Stimulated activated CD4-positive, alpha-beta T cell treated with anti-CD3 and anti-CD28 coated beads, Interleukin-15, amount 100 ng/mL, for 1 hour (primary cell): Measurements from ENCODE around the gene COL1A2.

ENCODE experiments used
- DNase-seq, 2 donors: peaks; one replicate each; pipeline ENCODE4 v3.0.0-alpha.2; 2020; ENCODE audit warnings: low read depth in 1 of 2, low spot score in 1 of 2

COL1A2 gene

DNA sequence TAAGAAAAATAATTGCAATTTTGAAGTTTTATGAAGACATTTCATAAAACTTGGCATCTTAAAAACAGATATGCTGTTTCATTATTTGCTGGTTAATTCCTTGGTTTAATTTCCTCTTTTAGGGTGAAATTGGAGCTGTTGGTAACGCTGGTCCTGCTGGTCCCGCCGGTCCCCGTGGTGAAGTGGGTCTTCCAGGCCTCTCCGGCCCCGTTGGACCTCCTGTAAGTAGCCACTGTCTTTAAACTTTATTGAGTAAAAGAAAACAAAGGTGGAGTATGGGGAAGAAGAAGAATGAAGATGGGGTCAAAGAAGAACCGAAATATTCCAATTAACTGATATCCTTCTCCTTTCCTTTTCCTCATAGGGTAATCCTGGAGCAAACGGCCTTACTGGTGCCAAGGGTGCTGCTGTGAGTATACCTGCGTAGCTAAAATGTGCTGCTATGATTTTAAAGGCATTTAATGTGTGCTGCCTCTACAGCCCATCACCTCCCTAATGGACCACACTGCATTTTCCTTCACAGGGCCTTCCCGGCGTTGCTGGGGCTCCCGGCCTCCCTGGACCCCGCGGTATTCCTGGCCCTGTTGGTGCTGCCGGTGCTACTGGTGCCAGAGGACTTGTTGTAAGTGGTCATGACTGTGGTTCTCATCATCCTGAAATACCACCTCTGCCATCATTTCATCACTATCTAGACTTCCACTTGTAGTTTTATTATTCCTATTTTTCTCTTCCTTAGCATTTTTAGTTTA, 14.7 kb downstream of the COL1A2 start:
- no peak for DNase-seq

DNA sequence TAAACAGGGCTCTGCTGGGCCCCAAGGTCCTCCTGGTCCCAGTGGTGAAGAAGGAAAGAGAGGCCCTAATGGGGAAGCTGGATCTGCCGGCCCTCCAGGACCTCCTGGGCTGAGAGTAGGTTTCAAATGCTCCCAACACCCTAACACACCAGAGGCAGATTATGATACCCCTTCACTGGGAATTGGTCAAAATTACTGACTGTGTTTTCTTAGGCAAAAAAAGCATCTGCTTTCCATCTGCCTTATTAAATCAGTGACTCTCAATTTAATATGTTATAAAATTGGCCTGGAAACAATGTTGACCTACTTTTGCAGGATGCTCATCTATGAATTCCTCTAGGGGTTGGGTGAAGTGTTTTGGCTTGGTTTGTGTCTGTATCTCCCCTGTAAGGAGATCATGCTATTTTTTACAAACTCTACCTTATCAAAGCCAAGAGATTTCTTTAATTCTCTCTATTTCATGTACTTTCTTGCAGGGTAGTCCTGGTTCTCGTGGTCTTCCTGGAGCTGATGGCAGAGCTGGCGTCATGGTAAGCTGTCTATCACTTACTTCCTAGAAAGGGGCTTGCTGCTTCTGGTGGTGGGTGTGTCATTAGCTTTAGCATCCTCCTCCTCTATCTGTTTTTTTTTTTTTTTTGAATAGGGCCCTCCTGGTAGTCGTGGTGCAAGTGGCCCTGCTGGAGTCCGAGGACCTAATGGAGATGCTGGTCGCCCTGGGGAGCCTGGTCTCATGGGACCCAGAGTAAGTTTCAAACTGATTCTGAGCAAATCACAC, 15.9 kb downstream of the COL1A2 start:
- DNase-seq = no peak

DNA sequence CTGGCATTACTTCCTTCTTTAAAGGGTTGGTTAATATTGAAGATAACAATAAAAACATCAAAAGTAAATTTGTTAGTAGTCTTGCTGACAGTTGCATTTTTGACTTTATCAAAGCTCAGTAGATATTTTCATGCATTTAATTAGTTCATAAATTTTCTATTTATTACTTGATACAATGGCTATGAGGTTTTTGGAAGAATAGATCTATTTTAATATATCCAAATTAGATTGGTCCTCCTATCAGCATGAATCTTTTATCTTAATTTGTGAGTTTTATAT, 16.4 kb downstream of the COL1A2 start:
- no peak for DNase-seq

DNA sequence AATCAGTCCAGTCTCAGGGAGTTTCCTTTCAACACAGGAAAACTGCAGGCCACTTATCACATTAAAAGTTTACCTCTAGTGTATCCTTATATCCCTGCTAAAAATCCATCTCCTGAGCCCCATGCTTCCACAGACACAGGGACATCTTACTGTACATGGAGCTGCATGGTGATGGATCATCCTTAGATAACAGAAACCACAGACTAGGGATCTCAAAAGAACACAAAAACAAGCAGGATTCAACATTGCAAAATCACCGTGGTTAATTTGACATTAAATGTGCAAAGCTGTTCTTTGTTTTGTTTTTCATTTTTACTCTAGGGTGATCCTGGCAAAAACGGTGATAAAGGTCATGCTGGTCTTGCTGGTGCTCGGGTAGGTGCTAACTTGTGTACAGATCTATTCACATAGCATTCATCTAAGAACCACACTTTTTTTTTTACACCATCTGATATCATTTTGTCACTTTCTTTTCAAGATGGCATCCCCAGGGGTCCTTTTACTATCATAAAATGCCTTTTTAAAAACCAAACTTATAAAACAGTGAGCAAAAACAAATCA, 18.1 kb downstream of the COL1A2 start:
- DNase-seq = no peak

DNA sequence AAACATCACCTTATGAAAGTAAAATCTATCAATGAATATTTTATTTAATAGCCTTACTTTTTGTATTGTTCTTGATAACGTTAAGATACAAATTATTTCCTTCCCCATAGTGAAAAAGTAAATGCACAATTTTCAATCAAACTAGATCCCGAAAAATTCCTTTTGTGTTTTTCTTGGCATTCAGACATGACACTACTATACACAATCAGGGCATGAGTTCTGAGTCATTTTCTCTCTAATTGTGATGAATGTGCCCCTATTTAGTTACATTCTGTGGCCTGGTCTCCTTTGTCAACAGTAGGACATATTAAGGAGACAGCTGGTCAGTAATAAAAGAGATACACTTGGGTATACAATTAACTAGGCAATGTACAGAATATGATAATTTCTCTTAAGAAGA, 19.8 kb downstream of the COL1A2 start:
- DNase-seq = no peak

DNA sequence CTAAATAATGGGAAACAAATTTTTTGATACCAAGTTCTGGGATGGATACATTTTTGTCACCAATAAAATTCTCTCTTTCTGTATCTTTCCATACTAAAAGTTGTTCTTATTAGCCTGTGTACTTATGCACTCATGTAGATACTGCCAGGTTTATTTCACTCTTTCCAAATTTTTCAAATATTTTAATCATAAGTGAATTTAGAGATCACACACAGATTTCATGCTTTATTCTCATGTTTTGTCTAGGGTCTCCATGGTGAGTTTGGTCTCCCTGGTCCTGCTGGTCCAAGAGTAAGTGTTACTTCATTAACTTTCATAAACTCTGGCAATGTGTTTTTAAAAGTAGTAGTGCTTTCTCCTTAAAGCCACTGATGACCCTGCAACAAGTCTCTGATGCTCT, 20.3 kb downstream of the COL1A2 start:
- DNase-seq = no peak

DNA sequence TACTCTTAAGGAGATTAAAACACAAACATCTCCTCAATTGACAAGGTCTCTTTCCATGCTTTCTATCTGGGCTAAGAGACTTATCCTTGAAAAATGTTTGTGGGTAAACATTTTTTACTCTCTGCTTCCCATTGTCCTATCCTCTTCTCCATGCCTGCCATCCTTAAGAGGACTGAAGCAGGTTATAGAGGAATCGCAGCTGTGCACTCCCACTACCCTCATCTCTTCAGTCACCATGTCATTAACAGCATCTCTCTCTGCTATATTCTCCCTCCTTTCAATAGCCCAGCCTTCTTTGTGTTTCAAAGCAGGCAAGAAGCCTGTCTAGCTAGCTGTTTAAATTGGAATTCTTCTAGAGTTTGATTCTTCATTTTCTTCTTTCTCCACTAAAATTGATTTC, 22.6 kb downstream of the COL1A2 start:
- no peak for DNase-seq

DNA sequence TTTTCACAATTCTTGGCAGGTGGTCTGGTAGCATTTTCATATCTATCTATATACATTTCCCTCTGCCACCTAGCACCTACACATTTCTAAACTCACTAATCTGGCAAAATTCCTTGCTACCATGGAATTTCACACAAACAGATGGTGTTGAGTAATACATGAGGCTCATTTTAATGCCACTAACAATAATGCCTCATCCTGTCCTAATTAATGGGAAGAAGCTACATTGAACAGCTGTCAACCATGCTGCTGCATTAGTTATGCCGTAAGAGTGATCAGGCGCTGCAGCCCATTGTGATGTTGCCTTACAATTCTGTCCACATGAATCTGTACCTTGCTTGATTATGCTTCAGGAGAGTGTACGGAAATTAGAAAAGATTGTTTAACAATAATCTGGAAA, 23.2 kb downstream of the COL1A2 start:
- no peak for DNase-seq

DNA sequence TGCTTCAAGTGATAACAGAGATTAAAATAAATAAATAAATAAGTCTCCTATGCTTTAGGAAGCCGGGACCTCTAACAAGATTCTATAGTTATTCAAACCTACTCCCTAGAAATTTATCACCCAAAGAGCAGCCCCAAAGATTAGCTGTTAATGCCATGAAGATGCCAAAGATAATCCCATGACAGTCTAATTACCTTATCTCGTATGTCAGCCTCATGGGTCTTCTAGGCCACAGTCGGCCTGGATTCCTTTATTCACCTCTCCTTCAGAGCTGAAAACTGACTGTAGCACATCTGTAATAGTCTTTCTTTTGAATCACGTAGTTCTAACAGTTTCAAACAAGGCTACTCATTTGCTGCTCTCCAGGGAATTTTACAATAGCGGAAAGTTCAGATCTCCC, 24.2 kb downstream of the COL1A2 start:
- no peak for DNase-seq

DNA sequence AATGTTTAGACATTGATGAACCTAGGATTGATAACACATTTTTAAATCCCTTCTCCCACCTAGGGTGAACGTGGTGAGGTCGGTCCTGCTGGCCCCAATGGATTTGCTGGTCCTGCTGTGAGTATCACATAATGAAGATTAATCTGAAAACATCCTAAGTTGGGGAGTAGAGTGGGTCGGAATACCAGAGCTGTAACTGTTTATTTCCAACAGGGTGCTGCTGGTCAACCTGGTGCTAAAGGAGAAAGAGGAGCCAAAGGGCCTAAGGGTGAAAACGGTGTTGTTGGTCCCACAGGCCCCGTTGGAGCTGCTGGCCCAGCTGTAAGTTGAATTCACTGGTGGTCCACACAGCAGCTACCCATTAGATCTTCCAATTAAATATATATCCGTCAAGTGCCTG, 25.6 kb downstream of the COL1A2 start:
- no peak for DNase-seq

DNA sequence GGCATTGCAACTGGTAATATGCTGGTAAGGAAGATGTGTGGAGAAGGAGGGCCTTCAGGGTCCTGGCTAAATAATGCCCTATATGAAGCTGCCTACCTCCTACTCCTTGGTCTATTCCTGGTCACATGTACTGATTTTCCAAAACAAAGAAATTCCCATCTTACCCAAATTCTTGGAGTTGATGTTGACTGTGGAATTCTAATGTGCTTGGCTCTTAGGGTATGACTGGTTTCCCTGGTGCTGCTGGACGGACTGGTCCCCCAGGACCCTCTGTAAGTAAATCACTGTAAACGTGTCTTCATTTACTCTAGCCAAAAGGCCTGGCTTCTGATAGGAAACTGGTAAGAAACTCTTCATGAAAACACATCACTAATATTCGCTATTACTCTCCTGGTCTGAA, 27.0 kb downstream of the COL1A2 start:
- no peak for DNase-seq

DNA sequence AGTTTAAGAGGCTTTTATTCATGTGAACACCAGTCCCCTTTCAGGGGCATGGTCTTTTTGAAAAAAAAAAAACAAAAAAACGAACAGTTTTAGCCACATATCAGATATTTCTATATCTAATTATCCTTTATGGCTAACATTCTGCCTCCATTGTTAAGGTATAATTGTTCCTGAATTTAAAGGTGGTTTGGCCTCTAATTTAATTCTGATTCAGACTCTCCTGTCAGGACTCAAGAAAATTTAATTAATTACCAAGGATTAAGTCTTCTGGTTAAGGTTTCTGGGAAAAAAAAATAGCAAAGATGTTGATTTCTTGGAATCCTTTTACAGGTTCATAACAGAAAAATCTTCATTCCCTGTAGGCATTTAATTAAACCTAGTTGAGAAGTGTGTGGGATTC, 27.4 kb downstream of the COL1A2 start:
- DNase-seq = no peak

DNA sequence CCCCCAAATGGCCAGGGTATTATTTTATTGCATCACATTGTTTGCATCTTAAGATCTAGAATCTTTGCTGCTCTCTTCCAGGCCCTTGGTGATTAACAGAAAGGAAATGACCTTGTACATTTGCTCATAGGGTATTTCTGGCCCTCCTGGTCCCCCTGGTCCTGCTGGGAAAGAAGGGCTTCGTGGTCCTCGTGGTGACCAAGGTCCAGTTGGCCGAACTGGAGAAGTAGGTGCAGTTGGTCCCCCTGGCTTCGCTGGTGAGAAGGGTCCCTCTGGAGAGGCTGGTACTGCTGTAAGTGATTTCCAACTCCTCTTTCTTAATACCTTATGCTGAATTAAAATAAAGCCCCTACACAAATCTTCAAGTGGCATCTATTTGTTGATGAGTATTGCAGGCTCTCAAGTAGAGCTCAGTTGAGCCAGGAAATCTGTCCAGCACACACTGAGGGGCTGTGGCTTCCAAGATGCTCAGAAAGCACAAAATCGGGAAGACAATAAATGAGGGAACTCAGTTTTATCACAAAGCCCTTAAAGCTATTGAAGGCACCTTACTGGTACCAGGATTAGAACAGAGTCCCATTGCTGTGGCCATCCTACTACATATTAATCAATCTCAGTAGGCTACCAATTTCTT, 28.2 kb downstream of the COL1A2 start:
- DNase-seq = no peak

DNA sequence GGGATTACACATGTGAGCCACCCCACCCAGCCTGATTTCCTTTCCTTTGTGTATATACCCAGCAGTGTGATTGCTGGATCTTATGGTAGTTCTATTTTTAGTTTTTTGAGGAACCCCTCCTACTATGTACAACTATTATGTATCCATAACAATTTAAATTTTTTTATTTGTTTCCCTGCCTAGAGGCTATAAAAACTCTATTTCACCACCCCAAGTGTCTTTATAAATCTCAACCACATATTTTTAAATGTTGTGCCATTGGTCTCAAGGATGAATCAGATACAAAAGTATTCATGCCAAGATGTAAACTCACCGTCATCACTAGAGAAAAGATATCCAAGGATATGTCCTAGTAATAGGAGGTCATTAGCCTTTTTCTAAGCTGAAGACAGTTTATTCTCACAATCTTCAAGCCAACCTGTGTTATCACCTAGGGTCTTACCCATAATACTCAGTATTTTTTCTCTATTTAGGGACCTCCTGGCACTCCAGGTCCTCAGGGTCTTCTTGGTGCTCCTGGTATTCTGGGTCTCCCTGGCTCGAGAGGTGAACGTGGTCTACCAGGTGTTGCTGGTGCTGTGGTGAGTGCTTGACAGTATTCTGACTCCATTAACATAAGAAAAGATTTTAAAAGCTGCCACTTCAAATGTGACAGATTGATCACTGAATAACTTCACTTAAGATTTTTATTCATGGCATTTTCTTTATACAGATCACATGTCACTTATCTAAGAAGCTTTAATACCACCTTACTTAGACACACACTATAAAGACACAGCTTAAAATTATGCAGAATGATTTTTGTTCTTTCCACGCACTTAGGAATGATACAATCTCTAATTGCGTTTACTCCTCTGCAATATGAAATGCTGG, 29.4 kb downstream of the COL1A2 start:
- DNase-seq = no peak

DNA sequence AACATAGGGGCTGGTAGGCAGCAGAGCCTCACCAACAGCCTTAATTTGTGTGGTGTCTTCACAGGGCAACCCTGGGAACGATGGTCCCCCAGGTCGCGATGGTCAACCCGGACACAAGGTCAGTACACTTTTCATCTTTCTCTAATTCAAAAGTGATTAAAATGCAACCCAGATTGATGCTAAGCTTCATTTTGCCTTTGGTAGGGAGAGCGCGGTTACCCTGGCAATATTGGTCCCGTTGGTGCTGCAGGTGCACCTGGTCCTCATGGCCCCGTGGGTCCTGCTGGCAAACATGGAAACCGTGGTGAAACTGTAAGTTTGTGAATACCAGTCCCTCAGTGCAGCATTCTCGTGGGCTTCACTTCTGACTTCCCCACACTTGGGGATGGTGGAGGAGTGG, 30.9 kb downstream of the COL1A2 start:
- DNase-seq = no peak

DNA sequence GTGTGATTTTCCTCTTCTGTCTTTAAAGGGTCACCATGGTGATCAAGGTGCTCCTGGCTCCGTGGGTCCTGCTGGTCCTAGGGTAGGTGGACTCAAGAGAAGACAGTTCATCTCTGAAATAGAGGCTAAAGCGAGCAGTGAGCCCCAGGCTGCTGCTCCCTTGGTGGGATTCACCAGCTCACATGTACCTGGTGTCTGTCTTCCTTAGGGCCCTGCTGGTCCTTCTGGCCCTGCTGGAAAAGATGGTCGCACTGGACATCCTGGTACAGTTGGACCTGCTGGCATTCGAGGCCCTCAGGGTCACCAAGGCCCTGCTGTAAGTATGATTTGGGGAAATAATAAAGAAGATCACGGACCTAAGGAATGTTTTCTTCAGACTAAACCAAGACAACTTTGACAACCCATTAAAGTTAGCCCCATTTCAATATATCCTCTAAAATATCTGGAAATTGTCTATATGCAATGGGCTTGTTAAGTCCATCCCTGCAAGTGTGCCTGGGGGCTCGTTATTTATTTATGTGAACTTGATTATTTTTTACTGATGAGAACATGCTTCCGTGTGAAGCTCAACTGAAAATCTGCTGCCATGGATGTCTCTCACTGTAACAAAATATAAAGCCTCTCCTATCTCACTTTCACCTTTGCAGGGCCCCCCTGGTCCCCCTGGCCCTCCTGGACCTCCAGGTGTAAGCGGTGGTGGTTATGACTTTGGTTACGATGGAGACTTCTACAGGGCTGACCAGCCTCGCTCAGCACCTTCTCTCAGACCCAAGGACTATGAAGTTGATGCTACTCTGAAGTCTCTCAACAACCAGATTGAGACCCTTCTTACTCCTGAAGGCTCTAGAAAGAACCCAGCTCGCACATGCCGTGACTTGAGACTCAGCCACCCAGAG, 32.5 kb downstream of the COL1A2 start:
- no peak for DNase-seq

DNA sequence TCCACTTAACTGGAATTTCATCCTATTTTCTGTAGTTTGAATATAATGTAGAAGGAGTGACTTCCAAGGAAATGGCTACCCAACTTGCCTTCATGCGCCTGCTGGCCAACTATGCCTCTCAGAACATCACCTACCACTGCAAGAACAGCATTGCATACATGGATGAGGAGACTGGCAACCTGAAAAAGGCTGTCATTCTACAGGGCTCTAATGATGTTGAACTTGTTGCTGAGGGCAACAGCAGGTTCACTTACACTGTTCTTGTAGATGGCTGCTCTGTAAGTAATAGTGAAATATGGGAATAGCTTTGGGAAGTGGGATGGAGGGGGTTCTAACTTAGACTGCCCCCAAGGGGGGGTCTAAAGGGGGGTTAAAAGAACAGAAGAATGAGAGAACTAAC, 34.5 kb downstream of the COL1A2 start:
- no peak for DNase-seq

DNA sequence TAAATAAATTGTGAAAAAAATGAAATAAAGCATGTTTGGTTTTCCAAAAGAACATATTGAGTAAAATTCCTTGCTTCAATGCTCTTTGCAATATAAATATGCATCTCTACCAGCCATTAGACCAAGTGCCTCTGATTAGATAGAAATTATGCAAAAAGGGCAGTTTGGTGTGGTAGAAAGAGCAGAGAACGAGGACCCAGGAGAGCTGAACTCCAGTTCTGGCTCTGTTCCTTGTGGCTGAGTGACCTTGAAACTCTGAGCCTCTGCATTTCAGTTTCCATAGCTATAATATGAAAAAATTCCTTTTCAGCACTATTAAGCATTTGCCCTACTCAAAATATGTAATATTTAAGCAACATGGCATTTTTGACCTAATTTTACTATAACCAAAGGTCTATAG, 36.5 kb downstream of the COL1A2 start:
- DNase-seq = no peak

DNA sequence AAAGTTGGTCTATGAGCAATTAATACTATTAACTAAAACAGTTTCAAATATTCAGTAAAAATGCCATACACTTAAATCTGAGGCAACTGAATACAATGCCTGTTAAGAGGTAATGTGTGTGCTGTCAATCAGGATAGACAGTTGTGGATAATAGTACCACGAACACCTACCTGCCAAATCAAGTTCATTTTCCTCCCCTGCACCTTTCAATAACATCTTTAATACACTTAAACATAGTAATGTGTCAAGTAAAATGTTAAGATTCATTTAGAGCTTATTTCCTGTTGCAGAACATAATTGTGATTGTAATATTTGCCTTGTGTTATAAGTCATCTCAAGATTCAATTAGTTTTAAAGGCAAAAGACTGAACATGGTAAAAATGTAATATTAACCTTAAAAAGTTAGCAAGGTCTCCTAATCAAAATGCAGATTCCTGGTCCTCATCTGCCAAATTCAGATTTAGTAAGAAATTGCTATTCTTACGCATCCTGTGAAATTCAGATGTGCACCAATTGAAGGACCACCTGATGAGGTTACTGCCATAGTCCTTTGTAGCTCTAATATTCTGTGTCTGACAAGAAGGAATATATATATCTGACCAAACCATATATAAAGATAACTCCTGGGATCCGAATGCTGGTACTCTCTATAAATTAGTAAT, 37.1 kb downstream of the COL1A2 start:
- no peak for DNase-seq

DNA sequence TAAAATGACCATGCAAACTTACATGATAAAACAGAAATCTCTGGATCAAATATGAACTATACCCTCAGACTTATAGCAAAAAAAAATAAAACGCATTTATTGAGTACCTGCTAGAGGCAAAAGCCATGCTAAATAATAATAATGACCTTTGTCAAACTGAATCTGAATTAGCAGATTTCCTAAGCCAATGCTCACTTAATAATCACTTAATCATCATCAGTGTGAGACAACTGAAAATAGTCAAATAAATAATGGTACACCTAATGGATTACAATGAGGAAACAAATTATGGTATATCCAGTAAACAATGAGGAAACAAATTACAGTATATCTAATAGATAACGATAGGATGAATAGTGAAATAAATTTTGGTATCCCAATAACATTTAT, 37.6 kb downstream of the COL1A2 start:
- DNase-seq = no peak
